Suprapubic skin (tissue), 4 donors: Measurements from ENCODE around the gene CEP95. TPM values are rescaled to one million over a fixed set of nuclear protein-coding genes. Genes with fewer than 3 reads are reported as not detected.

ENCODE experiments used
- DNase-seq, 2 donors: peaks; one replicate each; pipeline ENCODE4 v3.0.0-alpha.2; 2019; ENCODE audit warnings: low spot score in 2 of 2
- H3K27ac ChIP-seq: fragments of 200-600 bp; sonication (generic); one replicate; pipeline ENCODE4 v1.5.1; 2019
- H3K27me3 ChIP-seq: fragments of 200-600 bp; sonication (generic); one replicate; pipeline ENCODE4 v1.5.1; 2019
- H3K36me3 ChIP-seq: fragments of 200-600 bp; sonication (generic); one replicate; pipeline ENCODE4 v1.5.1; 2019
- H3K4me1 ChIP-seq: fragments of 200-600 bp; sonication (generic); one replicate; pipeline ENCODE4 v1.5.1; 2019
- H3K4me3 ChIP-seq: fragments of 200-600 bp; sonication (generic); one replicate; pipeline ENCODE4 v1.5.1; 2019; ENCODE audit warnings: mild to moderate bottlenecking
- H3K9me3 ChIP-seq: fragments of 200-600 bp; sonication (generic); one replicate; pipeline ENCODE4 v1.5.1; 2019
- CTCF ChIP-seq, 2 donors: fragments of 200-600 bp in 1 of 2; fragments of 450-650 bp in 1 of 2; sonication (generic) in 1 of 2; IDR thresholded peaks; one replicate each; pipeline ENCODE4 v1.5.1; 2016 to 2019; ENCODE audit warnings: antibody characterized with exemption in 2 of 2, mild to moderate bottlenecking in 1 of 2, moderate library complexity in 1 of 2
- EP300 ChIP-seq: sonication (generic); formaldehyde crosslinking; IDR thresholded peaks from one replicate; pipeline ENCODE4 v1.6.1; 2017; ENCODE audit warnings: antibody characterized with exemption
- POLR2A ChIP-seq, 2 donors: fragments of 450-650 bp; IDR thresholded peaks; one replicate each; pipeline ENCODE4 v1.6.1; 2017; ENCODE audit warnings: antibody characterized with exemption in 2 of 2, mild to moderate bottlenecking in 2 of 2, moderate library complexity in 2 of 2
- POLR2AphosphoS5 ChIP-seq, 3 donors: sonication (generic); formaldehyde crosslinking; IDR thresholded peaks; one replicate each; pipeline ENCODE4 v1.6.1; 2017; ENCODE audit warnings: antibody characterized with exemption in 3 of 3
- WGBS: methylation state at CpG from one replicate; pipeline ENCODE4 v1.1.5; 2018; 5-methylcytosine and 5-hydroxymethylcytosine counted together
- total RNA-seq, 4 donors: library from RNA; depleted of rRNA; stranded (reverse); fragments of >200 nt; gene quantifications; one replicate each; pipeline ENCODE4 v1.1.0, GENCODE V29; 2016

The CEP95 gene
- total RNA-seq, 4 donors from 2014 or later: 46.8 to 200 (median 61.5) TPM

- no peak overlapping the region for H3K4me3 ChIP-seq
- no peaks in the 10 kb centered on the region for H3K27me3 ChIP-seq
- no peaks in the 10 kb centered on the region for H3K9me3 ChIP-seq
- no peak for DNase-seq
- TF ChIP-seq CTCF (IDR thresholded peaks at IDR 0.05) (no peak), POLR2A (IDR thresholded peaks at IDR 0.05) (no peak), EP300 (no peak), POLR2AphosphoS5 (IDR thresholded peaks at IDR 0.05) (no peak)
- no peak overlapping the region for H3K27ac ChIP-seq
- H3K4me1 ChIP-seq: no peaks in the 10 kb centered on the region
- H3K36me3 ChIP-seq: peaks cover 61% of the 10 kb centered on the region
Observed at GRCh38 chr17:64554028-64554637, 47.4 kb downstream of the CEP95 start.

- DNase-seq: no peak
- Histone ChIP-seq H3K27ac (no peak overlapping the region), H3K4me1 (no peaks in the 10 kb centered on the region), H3K36me3 (peaks cover 64% of the 10 kb centered on the region), H3K4me3 (no peak overlapping the region), H3K9me3 (no peaks in the 10 kb centered on the region), H3K27me3 (no peaks in the 10 kb centered on the region)
- WGBS: 76% methylated on average over 4 of the region's 4 CpGs
- no peak for TF ChIP-seq POLR2AphosphoS5 (IDR thresholded peaks at IDR 0.05)
- no peak for TF ChIP-seq CTCF (IDR thresholded peaks at IDR 0.05)
- no peak for TF ChIP-seq POLR2A (IDR thresholded peaks at IDR 0.05)
- TF ChIP-seq EP300: no peak
Observed at GRCh38 chr17:64555281-64555680, 48.5 kb downstream of the CEP95 start.

- H3K36me3 ChIP-seq: peaks cover 50% of the 10 kb centered on the region
- TF ChIP-seq CTCF (IDR thresholded peaks at IDR 0.05) (no peak), EP300 (no peak), POLR2A (IDR thresholded peaks at IDR 0.05) (no peak), POLR2AphosphoS5 (IDR thresholded peaks at IDR 0.05) (no peak)
- peaks cover 11% of the 10 kb centered on the region for H3K4me1 ChIP-seq
- no peak overlapping the region for H3K4me3 ChIP-seq
- 92% methylated on average over 1 of the region's 1 CpG for WGBS
- H3K27me3 ChIP-seq: no peaks in the 10 kb centered on the region
- DNase-seq: no peak
- H3K27ac ChIP-seq: no peak overlapping the region
- no peaks in the 10 kb centered on the region for H3K9me3 ChIP-seq
Observed at GRCh38 chr17:64564098-64564497, 57.3 kb downstream of the CEP95 start.

GRCh38 chr17:64565563-64565962, 58.8 kb downstream of the CEP95 start:
- H3K4me3 ChIP-seq: no peak overlapping the region
- H3K4me1 ChIP-seq: peaks cover 11% of the 10 kb centered on the region
- H3K9me3 ChIP-seq: no peaks in the 10 kb centered on the region
- no peak overlapping the region for H3K27ac ChIP-seq
- no peaks in the 10 kb centered on the region for H3K27me3 ChIP-seq
- H3K36me3 ChIP-seq: peaks cover 43% of the 10 kb centered on the region
- no peak for TF ChIP-seq EP300
- no peak for TF ChIP-seq CTCF (IDR thresholded peaks at IDR 0.05)
- TF ChIP-seq POLR2A (IDR thresholded peaks at IDR 0.05): no peak
- TF ChIP-seq POLR2AphosphoS5 (IDR thresholded peaks at IDR 0.05): no peak
- no peak for DNase-seq

GRCh38 chr17:64571746-64572145, 65.0 kb downstream of the CEP95 start:
- Histone ChIP-seq H3K4me1 (peaks cover 2% of the 10 kb centered on the region), H3K27me3 (no peaks in the 10 kb centered on the region), H3K4me3 (no peak overlapping the region), H3K27ac (no peak overlapping the region), H3K36me3 (peaks cover 42% of the 10 kb centered on the region), H3K9me3 (no peaks in the 10 kb centered on the region)
- TF ChIP-seq EP300 (no peak), POLR2AphosphoS5 (IDR thresholded peaks at IDR 0.05) (no peak), POLR2A (IDR thresholded peaks at IDR 0.05) (no peak), CTCF (IDR thresholded peaks at IDR 0.05) (no peak)
- DNase-seq: no peak
- WGBS: 75% methylated on average over 6 of the region's 6 CpGs
